ENCODE results near the gene PPP1R1B. TPM values are rescaled to one million over a fixed set of nuclear protein-coding genes. Genes with fewer than 3 reads are reported as not detected.

PPP1R1B gene
- total and polyA plus RNA-seq, 9 of the 15 experiments (the other 6 are each of a cell fraction or from before 2014, with no cell fraction given): 0.07 to 0.18 (median 0.10) TPM; not detected in 4

DNA sequence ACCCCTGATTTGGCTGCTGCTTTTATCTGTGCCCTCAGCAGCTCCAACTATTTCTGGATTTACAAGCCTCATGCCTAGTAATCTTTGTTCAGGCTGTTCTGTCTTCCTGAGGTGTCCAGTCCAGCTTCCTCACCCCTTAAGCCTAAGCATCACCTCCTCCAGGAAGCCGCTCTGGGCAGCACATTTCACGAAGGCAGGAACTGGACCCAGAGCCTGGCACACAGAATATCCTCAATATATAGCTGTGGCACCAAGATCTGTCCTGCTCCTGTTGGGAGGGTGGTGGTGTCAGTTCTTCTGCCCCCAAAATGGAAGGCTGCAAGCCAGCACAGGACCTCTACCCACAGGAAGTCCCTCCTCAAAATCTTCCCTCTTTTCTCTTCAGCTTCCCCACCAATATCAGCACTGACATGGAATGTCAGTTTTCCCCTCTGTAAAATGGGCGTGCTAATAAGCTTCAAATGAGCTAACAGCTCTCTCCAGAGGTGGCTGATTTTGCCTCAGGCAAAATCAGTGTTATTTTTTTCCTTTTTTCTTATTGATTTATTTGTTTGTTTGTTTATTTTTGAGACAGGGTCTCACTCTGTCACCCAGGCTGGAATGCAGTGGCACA, 12.1 kb upstream of the PPP1R1B start (continued):
- TF ChIP-seq KAT2B (IDR thresholded peaks at IDR 0.05; ENCODE audit: low read depth, low read length) (no peak), ZNF717 (CRISPR knock-in tag; IDR thresholded peaks at IDR 0.05) (no peak), ARHGAP35 (IDR thresholded peaks at IDR 0.05; ENCODE audit: partially characterized antibody) (no peak), KLF10 (CRISPR knock-in tag; IDR thresholded peaks at IDR 0.05) (no peak), LEF1 (IDR thresholded peaks at IDR 0.05) (no peak), BHLHE40 (IDR thresholded peaks at IDR 0.05; ENCODE audit: low read length) (no peak), ZNF583 (CRISPR knock-in tag; IDR thresholded peaks at IDR 0.05) (no peak), PHF20 (IDR thresholded peaks at IDR 0.05; ENCODE audit: partially characterized antibody) (no peak), ZNF3 (CRISPR knock-in tag; IDR thresholded peaks at IDR 0.05) (no peak), NCOR1 (IDR thresholded peaks at IDR 0.05) (no peak), RBM25 (IDR thresholded peaks at IDR 0.05; ENCODE audit: low read depth, low read length, severe bottlenecking) (peak; percentile 51), HLTF (IDR thresholded peaks at IDR 0.05) (no peak), KDM1A (IDR thresholded peaks at IDR 0.05) (peak in 1 of 2 experiments; percentile 52; a peak in 1 of 4 replicates), TGIF2 (CRISPR knock-in tag; IDR thresholded peaks at IDR 0.05) (no peak), NR4A1 (CRISPR knock-in tag; IDR thresholded peaks at IDR 0.05) (no peak), NR4A1 (tag; IDR thresholded peaks at IDR 0.05) (no peak), PRMT5 (CRISPR knock-in tag; IDR thresholded peaks at IDR 0.05) (no peak), SRSF3 (IDR thresholded peaks at IDR 0.05; ENCODE audit: insufficient read depth, low read length) (no peak), BCOR (IDR thresholded peaks at IDR 0.05) (0 out of 2 replicates have a peak, but pooled peaks have one; percentile 14), STAT5A (IDR thresholded peaks at IDR 0.05; ENCODE audit: borderline replicate concordance, low read length) (no peak), ZKSCAN8 (CRISPR knock-in tag; IDR thresholded peaks at IDR 0.05) (no peak), FOXK2 (conservative IDR thresholded peaks at IDR 0.05 in 1 of 2, IDR thresholded peaks at IDR 0.05 in 1 of 2; ENCODE audit: low read depth in 2 of 2) (no peak), FOXA3 (CRISPR knock-in tag; conservative IDR thresholded peaks at IDR 0.05 in 1 of 2, IDR thresholded peaks at IDR 0.05 in 1 of 2) (no peak), ZFP36 (IDR thresholded peaks at IDR 0.05; ENCODE audit: low read depth, low read length, partially characterized antibody) (peak; percentile 58), DPF2 (IDR thresholded peaks at IDR 0.05) (no peak), ZNF274 (IDR thresholded peaks at IDR 0.05; ENCODE audit: borderline replicate concordance, low read depth, low read length) (no peak)
- TF ChIP-seq, protein P1, sequence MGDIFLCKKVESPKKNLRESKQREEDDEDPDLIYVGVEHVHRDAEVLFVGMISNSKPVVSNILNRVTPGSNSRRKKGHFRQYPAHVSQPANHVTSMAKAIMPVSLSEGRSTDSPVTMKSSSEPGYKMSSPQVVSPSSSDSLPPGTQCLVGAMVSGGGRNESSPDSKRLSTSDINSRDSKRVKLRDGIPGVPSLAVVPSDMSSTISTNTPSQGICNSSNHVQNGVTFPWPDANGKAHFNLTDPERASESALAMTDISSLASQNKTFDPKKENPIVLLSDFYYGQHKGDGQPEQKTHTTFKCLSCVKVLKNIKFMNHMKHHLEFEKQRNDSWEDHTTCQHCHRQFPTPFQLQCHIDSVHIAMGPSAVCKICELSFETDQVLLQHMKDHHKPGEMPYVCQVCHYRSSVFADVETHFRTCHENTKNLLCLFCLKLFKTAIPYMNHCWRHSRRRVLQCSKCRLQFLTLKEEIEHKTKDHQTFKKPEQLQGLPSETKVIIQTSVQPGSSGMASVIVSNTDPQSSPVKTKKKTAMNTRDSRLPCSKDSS (IDR thresholded peaks at IDR 0.05; ENCODE audit: low read depth, partially characterized antibody): no peak
- TF ChIP-seq, protein P2, sequence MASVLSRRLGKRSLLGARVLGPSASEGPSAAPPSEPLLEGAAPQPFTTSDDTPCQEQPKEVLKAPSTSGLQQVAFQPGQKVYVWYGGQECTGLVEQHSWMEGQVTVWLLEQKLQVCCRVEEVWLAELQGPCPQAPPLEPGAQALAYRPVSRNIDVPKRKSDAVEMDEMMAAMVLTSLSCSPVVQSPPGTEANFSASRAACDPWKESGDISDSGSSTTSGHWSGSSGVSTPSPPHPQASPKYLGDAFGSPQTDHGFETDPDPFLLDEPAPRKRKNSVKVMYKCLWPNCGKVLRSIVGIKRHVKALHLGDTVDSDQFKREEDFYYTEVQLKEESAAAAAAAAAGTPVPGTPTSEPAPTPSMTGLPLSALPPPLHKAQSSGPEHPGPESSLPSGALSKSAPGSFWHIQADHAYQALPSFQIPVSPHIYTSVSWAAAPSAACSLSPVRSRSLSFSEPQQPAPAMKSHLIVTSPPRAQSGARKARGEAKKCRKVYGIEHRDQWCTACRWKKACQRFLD (CRISPR knock-in tag; IDR thresholded peaks at IDR 0.05): no peak
- TF ChIP-seq, protein P3, sequence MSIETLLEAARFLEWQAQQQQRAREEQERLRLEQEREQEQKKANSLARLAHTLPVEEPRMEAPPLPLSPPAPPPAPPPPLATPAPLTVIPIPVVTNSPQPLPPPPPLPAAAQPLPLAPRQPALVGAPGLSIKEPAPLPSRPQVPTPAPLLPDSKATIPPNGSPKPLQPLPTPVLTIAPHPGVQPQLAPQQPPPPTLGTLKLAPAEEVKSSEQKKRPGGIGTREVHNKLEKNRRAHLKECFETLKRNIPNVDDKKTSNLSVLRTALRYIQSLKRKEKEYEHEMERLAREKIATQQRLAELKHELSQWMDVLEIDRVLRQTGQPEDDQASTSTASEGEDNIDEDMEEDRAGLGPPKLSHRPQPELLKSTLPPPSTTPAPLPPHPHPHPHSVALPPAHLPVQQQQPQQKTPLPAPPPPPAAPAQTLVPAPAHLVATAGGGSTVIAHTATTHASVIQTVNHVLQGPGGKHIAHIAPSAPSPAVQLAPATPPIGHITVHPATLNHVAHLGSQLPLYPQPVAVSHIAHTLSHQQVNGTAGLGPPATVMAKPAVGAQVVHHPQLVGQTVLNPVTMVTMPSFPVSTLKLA (conservative IDR thresholded peaks at IDR 0.05): no peak
